ENCODE measurements around the gene RCSD1.

- TF ChIP-seq, protein P1, sequence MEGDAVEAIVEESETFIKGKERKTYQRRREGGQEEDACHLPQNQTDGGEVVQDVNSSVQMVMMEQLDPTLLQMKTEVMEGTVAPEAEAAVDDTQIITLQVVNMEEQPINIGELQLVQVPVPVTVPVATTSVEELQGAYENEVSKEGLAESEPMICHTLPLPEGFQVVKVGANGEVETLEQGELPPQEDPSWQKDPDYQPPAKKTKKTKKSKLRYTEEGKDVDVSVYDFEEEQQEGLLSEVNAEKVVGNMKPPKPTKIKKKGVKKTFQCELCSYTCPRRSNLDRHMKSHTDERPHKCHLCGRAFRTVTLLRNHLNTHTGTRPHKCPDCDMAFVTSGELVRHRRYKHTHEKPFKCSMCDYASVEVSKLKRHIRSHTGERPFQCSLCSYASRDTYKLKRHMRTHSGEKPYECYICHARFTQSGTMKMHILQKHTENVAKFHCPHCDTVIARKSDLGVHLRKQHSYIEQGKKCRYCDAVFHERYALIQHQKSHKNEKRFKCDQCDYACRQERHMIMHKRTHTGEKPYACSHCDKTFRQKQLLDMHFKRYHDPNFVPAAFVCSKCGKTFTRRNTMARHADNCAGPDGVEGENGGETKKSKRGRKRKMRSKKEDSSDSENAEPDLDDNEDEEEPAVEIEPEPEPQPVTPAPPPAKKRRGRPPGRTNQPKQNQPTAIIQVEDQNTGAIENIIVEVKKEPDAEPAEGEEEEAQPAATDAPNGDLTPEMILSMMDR (IDR thresholded peaks at IDR 0.05; ENCODE audit: insufficient read depth, low read length, poor library complexity, severe bottlenecking), result no peak
- TF ChIP-seq EZH2phosphoT487 (conservative IDR thresholded peaks at IDR 0.05; ENCODE audit: low read length), result no peak
These were observed 84.6 kb downstream of the RCSD1 start for GRCh38 chr1:167714439-167715156.
